DLD1 (cell line): ENCODE data around the gene UROD.
"Not testable (repeated sequence)": the region's sequence is repeated elsewhere in the genome, so short reads cannot be mapped to it uniquely, and the experiment has no call there.

Experiments
- in situ Hi-C: cut with HindIII; loops from 2 replicates; pipeline ENCODE4 v1.10.0; 2017; ENCODE audit warnings: low sequenced_read_pairs

Gene UROD

DNA sequence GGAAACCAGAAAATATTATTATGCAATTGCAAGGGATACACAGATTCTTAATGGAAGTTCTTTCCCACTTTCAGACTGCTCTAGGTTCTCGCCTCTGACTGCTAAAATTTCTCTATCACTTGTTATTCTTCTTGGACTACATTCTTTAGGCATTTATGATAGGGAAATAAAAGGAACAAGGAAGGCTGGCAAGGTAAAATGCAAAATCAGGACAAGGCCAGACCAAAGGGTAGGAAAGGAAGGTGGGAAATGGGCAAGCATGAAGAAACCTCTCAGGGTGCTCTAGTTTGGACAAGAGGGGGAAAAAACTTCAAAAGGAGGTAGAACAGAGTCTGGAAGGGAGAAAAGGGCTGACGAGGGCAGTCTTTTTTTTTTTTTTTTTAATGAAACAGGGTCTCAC lies 26.2 kb downstream of the UROD start:
- in situ Hi-C loops = no loop called here

- in situ Hi-C loops = no loop called here
Observed at GRCh38 chr1:45038661-45039364, 26.8 kb downstream of the UROD start.

DNA sequence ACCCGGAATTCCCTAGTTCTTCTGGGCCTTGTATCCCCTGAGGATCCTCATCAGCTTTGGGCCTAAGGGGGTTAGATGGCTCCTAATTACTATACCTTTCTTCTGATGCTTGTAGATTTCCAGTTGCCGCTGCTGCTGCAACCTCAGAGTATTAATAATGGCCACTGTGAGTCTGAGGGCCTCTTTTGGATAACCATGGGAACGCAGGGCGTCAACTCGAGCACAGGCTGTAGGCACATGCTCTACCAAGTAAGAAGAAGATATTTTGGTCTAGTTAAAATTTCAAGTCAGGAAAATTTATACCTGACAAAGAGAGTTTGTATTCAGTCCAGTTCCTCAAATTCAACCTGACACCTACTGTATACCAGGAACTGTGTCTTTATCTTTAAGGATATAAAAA lies 28.2 kb downstream of the UROD start:
- in situ Hi-C loops = no loop called here

DNA sequence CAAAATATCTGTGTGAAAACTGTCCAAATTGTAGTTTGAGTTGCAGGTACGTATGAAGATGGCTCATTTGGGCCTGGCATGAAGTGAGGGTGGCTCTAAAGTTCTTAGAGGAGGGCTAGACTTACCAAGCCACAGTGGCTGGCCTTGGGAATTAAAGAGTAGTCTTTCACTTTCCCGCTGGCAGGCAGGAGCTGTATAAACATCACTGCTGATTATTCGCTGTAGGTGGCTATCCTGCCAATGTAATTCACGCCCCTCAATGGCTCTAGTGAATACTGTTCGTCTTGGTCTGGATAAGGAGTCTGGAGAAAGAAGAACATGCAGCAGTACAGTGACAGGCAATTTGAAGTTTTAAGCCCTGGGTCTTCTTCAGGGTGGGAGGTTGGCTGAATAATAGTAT lies 31.0 kb downstream of the UROD start:
- in situ Hi-C loops = no loop called here

DNA sequence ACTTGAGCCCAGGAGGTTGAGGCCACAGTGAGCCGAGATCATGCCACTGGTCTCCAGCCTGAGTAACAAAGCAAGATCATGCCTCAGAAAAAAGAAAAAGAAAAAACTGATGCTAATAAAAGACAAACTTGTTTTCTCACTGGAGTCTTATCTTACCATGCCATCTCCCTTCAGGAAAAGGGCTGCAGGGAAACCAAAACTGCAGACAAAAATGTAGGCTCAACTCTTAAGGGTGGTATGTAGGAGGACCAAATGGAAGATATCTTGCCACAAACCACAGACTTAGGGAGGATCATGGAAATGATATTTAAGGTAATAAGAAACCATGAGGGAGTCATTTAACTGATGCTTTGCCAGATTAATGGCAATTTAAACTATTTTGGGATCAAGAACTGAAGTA lies 32.9 kb downstream of the UROD start:
- in situ Hi-C loops = no loop called here

GRCh38 chr1:45047032-45047431 lies 35.0 kb downstream of the UROD start:
- in situ Hi-C loops = no loop called here

GRCh38 chr1:45051005-45051772 lies 39.1 kb downstream of the UROD start:
- in situ Hi-C loops = no loop called here

- in situ Hi-C loops = no loop called here
Observed at GRCh38 chr1:45057542-45057941, 45.5 kb downstream of the UROD start.

GRCh38 chr1:45059829-45060228 lies 47.8 kb downstream of the UROD start:
- in situ Hi-C loops = no loop called here

GRCh38 chr1:45062463-45062862 lies 50.4 kb downstream of the UROD start:
- in situ Hi-C loops = not testable (repeated sequence)

- in situ Hi-C loops = no loop called here
Observed at GRCh38 chr1:45065083-45065482, 53.0 kb downstream of the UROD start.
